ENCODE data around the gene NUP210L.
"Not testable (repeated sequence)": the region's sequence is repeated elsewhere in the genome, so short reads cannot be mapped to it uniquely, and the experiment has no call there.

The NUP210L gene

GRCh38 chr1:154167461-154167860 is 12.6 kb upstream of the NUP210L start:
- no peak for DNase-seq

GRCh38 chr1:154166207-154166606 is 11.3 kb upstream of the NUP210L start:
- no peak for DNase-seq

GRCh38 chr1:154159554-154159953 is 4.7 kb upstream of the NUP210L start:
- DNase-seq: no peak

GRCh38 chr1:154158307-154159125 is 3.6 kb upstream of the NUP210L start:
- no peak for DNase-seq

- peak; percentile 84 for DNase-seq
Observed at GRCh38 chr1:154157520-154158306, 2.8 kb upstream of the NUP210L start.

- no peak for DNase-seq
Observed at GRCh38 chr1:154155251-154155650, 378 bp upstream of the NUP210L start.

GRCh38 chr1:154154053-154154452 is 820 bp downstream of the NUP210L start:
- no peak for DNase-seq

- no peak for DNase-seq
Observed at GRCh38 chr1:154151311-154151710, 3.6 kb downstream of the NUP210L start.

GRCh38 chr1:154148807-154149206 is 6.1 kb downstream of the NUP210L start:
- no peak for DNase-seq

GRCh38 chr1:154147505-154147904 is 7.4 kb downstream of the NUP210L start:
- DNase-seq: not testable (repeated sequence)

GRCh38 chr1:154145986-154146385 is 8.9 kb downstream of the NUP210L start:
- DNase-seq: no peak

GRCh38 chr1:154142358-154142757 is 12.5 kb downstream of the NUP210L start:
- DNase-seq: no peak

GRCh38 chr1:154141240-154141639 is 13.6 kb downstream of the NUP210L start:
- DNase-seq: no peak

- DNase-seq: no peak
Observed at GRCh38 chr1:154137888-154138287, 17.0 kb downstream of the NUP210L start.

GRCh38 chr1:154133256-154133655 is 21.6 kb downstream of the NUP210L start:
- no peak for DNase-seq

GRCh38 chr1:154129391-154129970 is 25.4 kb downstream of the NUP210L start:
- DNase-seq: no peak

GRCh38 chr1:154123205-154123604 is 31.7 kb downstream of the NUP210L start:
- DNase-seq: not testable (repeated sequence)

- no peak for DNase-seq
Observed at GRCh38 chr1:154117642-154118041, 37.2 kb downstream of the NUP210L start.

- DNase-seq: peak; percentile 14
Observed at GRCh38 chr1:154115180-154115579, 39.7 kb downstream of the NUP210L start.

- DNase-seq: no peak
Observed at GRCh38 chr1:154104433-154105082, 50.3 kb downstream of the NUP210L start.

- not testable (repeated sequence) for DNase-seq
Observed at GRCh38 chr1:154100141-154100540, 54.7 kb downstream of the NUP210L start.

GRCh38 chr1:154097873-154098272 is 57.0 kb downstream of the NUP210L start:
- DNase-seq: no peak

- DNase-seq: no peak
Observed at GRCh38 chr1:154095456-154096060, 59.3 kb downstream of the NUP210L start.
